NCI-H2227 treated with DMSO at 0.1 percent for 48 hours (cell line): ENCODE data around the gene TECTB.
"Not testable (repeated sequence)": the region's sequence is repeated elsewhere in the genome, so short reads cannot be mapped to it uniquely, and the experiment has no call there.

Experiments used
- DNase-seq: peaks from one replicate; lab custom pipeline; 2025; lab: John Stamatoyannopoulos, UW

TECTB gene

GRCh38 chr10:112283100-112283499, at the start of gene TECTB:
Gene TECTB, plus strand, starts transcription at chr10:112283400. Its CDS starts 335 bp downstream, at chr10:112283735.
- no peak for DNase-seq

DNA sequence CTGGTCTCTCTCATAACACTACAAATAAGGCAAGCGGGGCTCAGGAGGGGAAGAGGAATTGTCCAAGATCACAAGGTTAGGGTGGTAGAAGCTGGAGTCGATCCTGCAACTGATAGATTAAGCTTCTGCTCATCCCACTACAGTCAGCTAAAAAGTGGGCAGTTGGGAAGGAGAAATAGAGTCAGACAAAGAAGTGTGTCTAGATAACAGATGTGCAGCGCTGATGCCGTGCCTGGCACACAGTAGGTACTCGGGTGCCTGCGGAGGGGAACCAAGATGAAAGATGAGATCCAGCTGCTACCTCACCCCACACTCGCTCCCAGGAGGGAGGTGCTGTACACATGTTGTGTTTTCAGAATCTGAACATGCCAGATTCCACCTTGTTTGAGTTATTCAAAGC, 48.1 kb upstream of the TECTB start:
- no peak for DNase-seq

- no peak for DNase-seq
Observed at GRCh38 chr10:112235920-112236319, 47.3 kb upstream of the TECTB start.

DNA sequence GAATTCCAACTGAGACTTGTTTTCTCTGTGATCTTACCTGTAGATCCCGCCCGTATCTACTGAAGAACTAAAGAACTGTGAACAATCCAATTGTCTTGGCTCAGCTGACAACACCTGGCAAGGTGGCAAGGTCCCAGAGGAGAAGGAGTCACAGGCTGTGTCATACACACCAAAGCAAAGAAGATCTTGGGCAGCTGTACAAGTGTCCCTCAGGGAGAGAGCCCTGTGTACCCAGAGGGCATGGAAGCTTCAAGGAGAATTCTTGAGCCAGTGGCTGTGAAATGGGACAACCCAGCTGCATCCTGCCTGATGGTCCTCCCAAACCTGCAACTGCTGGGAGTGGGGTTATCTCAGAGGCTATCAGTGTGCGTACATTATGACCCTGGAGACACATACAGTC, 46.7 kb upstream of the TECTB start:
- no peak for DNase-seq

GRCh38 chr10:112239347-112239746, 43.9 kb upstream of the TECTB start:
- DNase-seq = no peak

- no peak for DNase-seq
Observed at GRCh38 chr10:112240441-112240840, 42.8 kb upstream of the TECTB start.

DNA sequence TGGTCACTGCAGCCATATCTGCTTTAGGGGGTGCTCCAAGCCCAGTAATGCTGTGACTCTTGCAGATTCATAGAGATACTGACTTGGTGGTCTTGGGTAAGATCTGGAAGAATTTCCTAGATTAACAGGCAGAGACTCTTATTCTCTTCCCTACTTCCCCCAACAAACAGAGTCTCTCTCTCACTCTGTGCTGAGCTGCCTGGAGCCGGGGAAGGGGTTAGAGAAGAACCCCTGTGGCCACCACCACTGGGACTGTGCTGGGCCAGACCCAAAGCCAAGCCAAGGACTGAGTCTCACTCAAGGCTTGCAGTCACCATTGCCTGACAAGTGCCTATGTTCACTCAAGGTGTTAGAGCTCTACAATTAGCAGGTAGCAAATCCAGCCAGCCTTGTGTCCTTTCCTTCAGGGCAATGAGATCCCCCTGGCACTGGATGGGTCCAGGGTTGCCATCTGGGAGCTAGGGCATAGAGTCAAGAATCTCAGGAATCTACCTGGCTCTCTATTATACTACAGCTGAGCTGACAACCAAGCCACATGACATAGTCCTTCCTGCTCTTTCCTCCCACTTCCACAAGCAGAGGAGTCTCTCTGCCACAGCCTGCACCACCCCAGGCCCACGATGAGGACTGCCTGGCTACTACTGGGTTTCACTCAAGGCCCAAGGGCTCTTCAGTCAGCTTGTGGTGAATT, 41.4 kb upstream of the TECTB start:
- DNase-seq = no peak

GRCh38 chr10:112242769-112243168, 40.4 kb upstream of the TECTB start:
- no peak for DNase-seq

DNA sequence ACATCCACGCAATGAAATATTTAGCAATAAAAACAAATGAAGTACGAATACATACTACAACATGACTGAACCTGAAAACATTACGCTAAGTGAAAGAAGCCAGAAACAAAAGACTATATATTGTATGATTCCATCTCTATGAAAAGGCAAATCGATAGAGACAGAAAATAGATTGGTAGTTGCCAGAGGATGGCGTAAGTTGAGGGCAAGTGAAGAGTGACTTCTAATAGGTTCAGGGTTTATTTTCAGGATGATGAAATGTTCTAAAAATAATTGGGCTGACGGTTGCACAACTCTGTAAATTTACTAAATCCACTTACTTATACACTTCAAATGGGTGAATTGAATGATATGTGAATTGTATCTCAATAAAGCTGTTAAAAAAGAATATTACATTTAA, 39.5 kb upstream of the TECTB start:
- DNase-seq = no peak

GRCh38 chr10:112244197-112244596, 39.0 kb upstream of the TECTB start:
- no peak for DNase-seq

- no peak for DNase-seq
Observed at GRCh38 chr10:112247791-112248190, 35.4 kb upstream of the TECTB start.

DNA sequence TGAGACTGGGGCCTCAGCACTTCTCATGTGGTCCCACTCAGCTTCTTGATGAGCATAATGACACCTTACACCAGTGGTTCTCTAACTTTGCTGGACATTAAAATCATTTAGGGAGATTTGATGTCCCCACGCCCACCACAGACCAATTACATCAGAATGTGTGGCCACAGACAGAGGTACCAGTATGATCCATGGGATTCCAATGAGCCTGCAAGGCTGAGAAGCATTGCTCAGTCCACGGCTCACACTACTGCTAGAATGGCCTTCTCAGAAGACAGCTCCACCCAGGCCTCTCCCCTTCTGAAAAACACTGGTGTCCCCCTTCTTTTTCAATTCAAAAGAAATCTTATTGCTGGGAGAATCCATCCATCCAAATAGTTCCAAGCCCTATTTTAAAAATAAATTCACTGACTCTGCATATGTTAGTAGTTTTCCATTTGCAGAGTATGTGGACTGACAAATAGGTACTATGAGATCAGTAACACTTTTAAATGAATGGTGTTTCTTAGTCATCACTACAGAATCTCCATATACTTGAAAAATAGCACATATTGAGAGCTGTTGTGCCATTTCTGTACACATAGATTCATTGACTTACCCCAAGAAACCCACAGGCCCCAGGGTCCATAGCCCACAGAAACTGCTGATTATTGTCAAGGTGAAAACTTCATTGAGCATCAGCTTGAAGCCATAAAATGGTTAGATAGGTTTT, 34.5 kb upstream of the TECTB start:
- DNase-seq = no peak

DNA sequence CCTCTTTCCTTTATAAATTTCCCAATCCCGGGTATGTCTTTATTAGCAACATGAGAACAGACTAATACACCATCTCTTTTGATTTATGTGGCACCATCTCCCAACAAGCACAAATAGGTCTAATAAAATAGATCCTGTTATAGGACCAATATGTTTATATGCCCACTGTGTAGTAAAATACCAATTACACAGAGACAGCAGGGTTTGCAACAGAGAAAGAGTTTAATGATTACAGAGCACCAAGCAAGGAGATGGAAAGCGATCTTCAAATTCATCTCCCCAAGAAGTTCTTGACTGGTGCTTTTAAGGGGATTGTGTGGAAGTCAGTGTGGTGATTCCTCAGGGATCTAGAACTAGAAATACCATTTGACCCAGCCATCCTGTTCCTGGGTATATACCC, 33.5 kb upstream of the TECTB start:
- no peak for DNase-seq

DNA sequence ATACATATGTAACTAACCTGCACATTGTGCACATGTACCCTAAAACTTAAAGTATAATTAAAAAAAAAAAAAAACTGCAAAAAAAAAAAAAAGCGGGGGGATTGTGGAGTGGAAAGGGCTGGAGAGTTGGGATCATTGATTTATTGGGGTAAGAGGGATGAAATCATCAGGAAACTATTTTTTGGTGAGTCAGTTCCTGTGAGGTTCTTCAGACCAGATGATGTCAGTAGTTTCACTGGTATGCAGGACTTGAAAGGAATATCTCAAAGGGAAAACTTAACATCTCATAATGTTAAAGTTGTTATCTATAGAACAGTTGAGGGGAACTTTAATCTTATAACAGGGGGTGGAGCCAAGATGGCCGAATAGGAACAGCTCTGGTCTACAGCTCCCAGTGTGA, 32.6 kb upstream of the TECTB start:
- DNase-seq = no peak

DNA sequence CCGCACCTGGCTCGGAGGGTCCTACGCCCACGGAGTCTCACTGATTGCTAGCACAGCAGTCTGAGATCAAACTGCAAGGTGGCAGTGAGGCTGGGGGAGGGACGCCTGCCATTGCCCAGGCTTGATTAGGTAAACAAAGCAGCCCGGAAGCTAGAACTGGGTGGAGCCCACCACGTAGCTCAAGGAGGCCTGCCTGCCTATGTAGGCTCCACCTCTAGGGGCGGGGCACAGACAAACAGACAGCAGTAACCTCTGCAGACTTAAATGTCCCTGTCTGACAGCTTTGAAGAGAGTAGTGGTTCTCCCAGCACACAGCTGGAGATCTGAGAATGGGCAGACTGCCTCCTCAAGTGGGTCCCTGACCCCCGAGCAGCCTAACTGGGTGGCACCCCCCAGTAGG, 32.0 kb upstream of the TECTB start:
- DNase-seq = not testable (repeated sequence)

- no peak for DNase-seq
Observed at GRCh38 chr10:112258407-112258806, 24.8 kb upstream of the TECTB start.

- DNase-seq = no peak
Observed at GRCh38 chr10:112259688-112260087, 23.5 kb upstream of the TECTB start.

DNA sequence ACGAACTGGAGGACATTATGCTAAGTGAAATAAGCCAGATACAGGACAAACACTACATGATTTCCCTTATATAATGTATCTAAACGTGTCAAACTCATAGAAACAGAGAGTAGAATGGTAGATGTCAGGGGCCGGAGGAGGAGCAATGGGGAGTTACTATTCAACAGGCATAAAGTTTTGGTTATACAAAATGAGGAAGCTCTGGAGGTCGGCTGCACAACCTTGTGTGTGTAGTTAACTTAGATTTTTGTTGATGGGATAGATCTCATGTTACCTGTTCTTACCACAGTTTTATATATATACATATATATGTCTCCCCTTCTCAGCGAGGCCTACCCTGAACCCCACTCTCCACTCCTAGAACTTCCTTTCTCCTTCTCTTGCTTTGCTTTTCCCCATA, 22.4 kb upstream of the TECTB start:
- DNase-seq = no peak

DNA sequence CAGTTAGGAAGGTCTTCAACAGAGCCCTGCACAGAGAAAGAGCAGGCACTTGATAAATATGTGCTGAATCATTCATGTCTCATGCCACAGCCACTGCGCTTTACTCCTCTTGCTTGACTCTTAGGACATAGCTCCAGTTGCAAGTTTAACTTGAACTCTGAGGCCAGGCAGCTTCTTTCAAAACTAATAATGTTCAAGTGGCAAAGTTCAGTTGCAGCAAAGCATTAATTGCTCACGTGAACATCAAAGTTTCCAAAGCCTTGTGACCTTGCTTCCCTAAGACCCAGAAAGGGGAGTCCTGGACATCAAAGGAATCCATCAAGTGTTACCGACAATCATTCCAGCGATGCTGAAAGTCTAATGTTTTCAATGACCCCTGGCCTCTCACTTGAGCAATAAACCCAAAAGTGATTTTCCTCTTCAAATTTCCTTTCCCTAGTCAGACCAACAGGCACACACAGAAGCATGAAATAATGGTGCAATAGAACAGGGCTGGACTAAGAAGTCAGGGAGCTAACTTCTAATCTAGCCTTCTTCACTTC, 21.8 kb upstream of the TECTB start:
- DNase-seq = no peak

GRCh38 chr10:112262546-112262945, 20.7 kb upstream of the TECTB start:
- no peak for DNase-seq

DNA sequence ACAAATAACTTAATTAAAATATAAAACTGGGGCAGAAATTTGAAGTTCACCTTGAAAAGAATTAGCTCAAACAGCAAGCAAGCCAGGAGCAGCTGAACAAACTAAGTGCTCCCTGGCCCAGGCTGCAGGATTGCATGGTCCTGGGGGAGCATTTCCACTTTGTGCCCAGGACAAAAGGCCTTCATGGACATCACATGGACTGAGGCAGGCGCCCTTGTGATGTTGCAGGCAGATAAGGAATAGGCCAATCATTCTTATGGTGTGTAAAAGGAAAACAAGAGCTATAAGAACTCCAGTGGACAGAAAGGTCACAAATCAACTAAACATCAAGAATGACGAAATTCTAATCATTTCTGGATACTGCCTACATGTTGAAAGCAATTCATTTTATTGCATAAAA, 17.5 kb upstream of the TECTB start:
- no peak for DNase-seq

DNA sequence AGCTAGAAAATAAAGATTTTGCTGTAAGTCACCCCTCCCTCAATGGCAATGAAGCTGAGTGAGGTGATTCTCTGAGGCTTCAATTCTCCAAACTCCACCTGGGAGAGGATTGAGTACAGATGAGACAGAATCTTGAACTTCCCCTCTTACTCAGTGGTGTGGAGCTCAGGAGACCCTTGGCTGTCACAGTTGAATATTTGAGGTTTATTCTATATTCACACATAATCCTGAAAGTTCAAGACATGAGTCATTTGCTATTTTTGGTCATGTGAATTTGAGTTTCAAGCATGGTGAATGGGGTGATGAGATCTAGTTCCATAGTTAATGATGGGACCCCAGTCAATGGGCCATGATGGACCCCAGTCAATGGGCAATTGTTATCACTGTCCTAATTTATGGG, 13.9 kb upstream of the TECTB start:
- DNase-seq = no peak

GRCh38 chr10:112271982-112272381, 11.2 kb upstream of the TECTB start:
- DNase-seq = no peak

DNA sequence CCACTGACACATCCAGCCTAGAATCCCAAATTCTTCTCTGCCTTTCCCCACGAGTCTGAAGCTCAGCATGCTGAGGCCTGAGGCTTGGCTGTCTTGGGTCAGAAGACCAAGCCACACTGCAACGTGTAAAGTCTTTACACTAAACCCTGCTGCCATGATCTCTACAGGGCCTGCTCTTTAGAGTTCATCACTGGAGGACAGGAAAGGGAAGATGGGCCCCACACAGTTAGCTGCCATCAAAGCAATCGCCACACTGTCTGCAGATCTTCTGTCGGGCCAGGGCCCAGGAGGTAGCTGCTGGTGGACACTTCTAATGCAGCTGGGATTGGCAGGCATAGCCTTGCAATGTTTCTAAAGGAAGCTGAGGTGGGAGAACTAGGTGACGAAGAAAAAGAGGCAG, 8.4 kb upstream of the TECTB start:
- DNase-seq = no peak
